ENCODE data around the gene KLHDC3. TPM values are rescaled to one million over a fixed set of nuclear protein-coding genes. Genes with fewer than 3 reads are reported as not detected.

The KLHDC3 gene
- total and polyA plus RNA-seq, 10 of the 15 experiments (the other 5 are each of a cell fraction or from before 2014, with no cell fraction given), result 2.4 to 102 (median 55.4) TPM

DNA sequence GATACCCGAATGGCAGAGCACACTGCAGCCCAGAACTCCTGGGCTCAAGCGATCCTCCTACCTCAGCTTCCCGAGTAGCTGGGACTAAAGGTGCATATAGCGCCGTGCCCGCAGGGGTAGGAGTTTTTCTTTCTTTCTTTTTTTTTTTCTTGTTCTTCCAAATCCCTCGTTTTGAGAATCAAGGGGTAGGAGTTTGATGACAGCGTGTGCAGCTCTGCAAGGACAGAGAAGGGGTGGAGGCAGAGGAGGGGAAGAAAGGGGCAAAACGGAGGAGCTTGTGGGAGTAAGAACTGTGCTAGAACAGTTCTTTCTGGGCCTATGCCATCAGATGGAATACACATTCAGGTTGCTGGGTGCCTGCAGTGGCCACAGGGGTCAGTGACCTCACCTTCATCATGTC, 22.7 kb downstream of the KLHDC3 start:
- ChIA-PET POLR2A (interaction anchor here (0.7 to 0.9 kb wide), 2 partner anchors 18 to 102 kb away, joined by 3 to 4 read pairs; partner anchors contain the start of gene CUL7), SMC1A (ENCODE audit: uncharacterized antibody, unreplicated experiment) (no interaction called here), RAD21 (ENCODE audit: unreplicated experiment) (no interaction called here), CTCF (interaction anchor here (0.6 kb wide), 1 partner anchor 18 kb away, joined by 4 read pairs; no protein-coding TSS in a partner anchor)
- BruUV-seq (replicated peaks), result no TSS peak
- Histone ChIP-seq H3K27ac (ENCODE audit: control insufficient read depth, insufficient read depth) (no peak overlapping the region), H3K4me3 (no peak overlapping the region), H3K36me3 (ENCODE audit: control insufficient read depth in 2 of 2, insufficient read depth in 2 of 2, low read length in 1 of 2) (peaks cover 11 to 12% of the 10 kb centered on the region in 2 experiments), H3K27me3 (replicated peaks in 1 of 2; ENCODE audit: control insufficient read depth in 2 of 2, insufficient read depth in 2 of 2, low read length in 1 of 2) (no peaks in the 10 kb centered on the region), H3K4me1 (ENCODE audit: control insufficient read depth, insufficient read depth, low read length) (no peaks in the 10 kb centered on the region), H2AFZ (ENCODE audit: control insufficient read depth, low read depth, low read length) (no peak overlapping the region), H3K4me2 (ENCODE audit: control insufficient read depth, insufficient read depth) (no peak overlapping the region), H4K20me1 (ENCODE audit: control insufficient read depth, insufficient read depth) (no peaks in the 10 kb centered on the region), H3K79me2 (ENCODE audit: control insufficient read depth, insufficient read depth, low read length) (no peaks in the 10 kb centered on the region), H3K9ac (ENCODE audit: control insufficient read depth, insufficient read depth, low read length) (no peak overlapping the region), H3K9me3 (replicated peaks; ENCODE audit: control insufficient read depth, insufficient read depth, low read length) (no peaks in the 10 kb centered on the region)
- intact Hi-C loops (cut with micrococcal nuclease; ENCODE audit: unreplicated experiment), result no loop called here
- in situ Hi-C loops (cut with MboI), result no loop called here
- DNase-seq (ENCODE audit: low read depth, low spot score), result no peak
- TF ChIP-seq, protein P1, sequence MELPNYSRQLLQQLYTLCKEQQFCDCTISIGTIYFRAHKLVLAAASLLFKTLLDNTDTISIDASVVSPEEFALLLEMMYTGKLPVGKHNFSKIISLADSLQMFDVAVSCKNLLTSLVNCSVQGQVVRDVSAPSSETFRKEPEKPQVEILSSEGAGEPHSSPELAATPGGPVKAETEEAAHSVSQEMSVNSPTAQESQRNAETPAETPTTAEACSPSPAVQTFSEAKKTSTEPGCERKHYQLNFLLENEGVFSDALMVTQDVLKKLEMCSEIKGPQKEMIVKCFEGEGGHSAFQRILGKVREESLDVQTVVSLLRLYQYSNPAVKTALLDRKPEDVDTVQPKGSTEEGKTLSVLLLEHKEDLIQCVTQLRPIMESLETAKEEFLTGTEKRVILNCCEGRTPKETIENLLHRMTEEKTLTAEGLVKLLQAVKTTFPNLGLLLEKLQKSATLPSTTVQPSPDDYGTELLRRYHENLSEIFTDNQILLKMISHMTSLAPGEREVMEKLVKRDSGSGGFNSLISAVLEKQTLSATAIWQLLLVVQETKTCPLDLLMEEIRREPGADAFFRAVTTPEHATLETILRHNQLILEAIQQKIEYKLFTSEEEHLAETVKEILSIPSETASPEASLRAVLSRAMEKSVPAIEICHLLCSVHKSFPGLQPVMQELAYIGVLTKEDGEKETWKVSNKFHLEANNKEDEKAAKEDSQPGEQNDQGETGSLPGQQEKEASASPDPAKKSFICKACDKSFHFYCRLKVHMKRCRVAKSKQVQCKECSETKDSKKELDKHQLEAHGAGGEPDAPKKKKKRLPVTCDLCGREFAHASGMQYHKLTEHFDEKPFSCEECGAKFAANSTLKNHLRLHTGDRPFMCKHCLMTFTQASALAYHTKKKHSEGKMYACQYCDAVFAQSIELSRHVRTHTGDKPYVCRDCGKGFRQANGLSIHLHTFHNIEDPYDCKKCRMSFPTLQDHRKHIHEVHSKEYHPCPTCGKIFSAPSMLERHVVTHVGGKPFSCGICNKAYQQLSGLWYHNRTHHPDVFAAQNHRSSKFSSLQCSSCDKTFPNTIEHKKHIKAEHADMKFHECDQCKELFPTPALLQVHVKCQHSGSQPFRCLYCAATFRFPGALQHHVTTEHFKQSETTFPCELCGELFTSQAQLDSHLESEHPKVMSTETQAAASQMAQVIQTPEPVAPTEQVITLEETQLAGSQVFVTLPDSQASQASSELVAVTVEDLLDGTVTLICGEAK (IDR thresholded peaks at IDR 0.05; ENCODE audit: borderline replicate concordance), result no peak
- TF ChIP-seq ZBED1 (IDR thresholded peaks at IDR 0.05; ENCODE audit: borderline replicate concordance) (no peak), RB1 (IDR thresholded peaks at IDR 0.05; ENCODE audit: borderline replicate concordance) (no peak), ZSCAN29 (IDR thresholded peaks at IDR 0.05) (no peak), NRF1 (conservative IDR thresholded peaks at IDR 0.05; ENCODE audit: low read depth, low read length) (no peak), CREM (IDR thresholded peaks at IDR 0.05; ENCODE audit: low read depth) (no peak), CBX3 (IDR thresholded peaks at IDR 0.05; ENCODE audit: borderline replicate concordance, low read depth) (no peak), NFIC (IDR thresholded peaks at IDR 0.05; ENCODE audit: low read depth, low read length) (no peak), HCFC1 (IDR thresholded peaks at IDR 0.05; ENCODE audit: low read length) (no peak)
- TF ChIP-seq, protein P2, sequence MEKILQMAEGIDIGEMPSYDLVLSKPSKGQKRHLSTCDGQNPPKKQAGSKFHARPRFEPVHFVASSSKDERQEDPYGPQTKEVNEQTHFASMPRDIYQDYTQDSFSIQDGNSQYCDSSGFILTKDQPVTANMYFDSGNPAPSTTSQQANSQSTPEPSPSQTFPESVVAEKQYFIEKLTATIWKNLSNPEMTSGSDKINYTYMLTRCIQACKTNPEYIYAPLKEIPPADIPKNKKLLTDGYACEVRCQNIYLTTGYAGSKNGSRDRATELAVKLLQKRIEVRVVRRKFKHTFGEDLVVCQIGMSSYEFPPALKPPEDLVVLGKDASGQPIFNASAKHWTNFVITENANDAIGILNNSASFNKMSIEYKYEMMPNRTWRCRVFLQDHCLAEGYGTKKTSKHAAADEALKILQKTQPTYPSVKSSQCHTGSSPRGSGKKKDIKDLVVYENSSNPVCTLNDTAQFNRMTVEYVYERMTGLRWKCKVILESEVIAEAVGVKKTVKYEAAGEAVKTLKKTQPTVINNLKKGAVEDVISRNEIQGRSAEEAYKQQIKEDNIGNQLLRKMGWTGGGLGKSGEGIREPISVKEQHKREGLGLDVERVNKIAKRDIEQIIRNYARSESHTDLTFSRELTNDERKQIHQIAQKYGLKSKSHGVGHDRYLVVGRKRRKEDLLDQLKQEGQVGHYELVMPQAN (conservative IDR thresholded peaks at IDR 0.05), result no peak
- TF ChIP-seq, protein P3, sequence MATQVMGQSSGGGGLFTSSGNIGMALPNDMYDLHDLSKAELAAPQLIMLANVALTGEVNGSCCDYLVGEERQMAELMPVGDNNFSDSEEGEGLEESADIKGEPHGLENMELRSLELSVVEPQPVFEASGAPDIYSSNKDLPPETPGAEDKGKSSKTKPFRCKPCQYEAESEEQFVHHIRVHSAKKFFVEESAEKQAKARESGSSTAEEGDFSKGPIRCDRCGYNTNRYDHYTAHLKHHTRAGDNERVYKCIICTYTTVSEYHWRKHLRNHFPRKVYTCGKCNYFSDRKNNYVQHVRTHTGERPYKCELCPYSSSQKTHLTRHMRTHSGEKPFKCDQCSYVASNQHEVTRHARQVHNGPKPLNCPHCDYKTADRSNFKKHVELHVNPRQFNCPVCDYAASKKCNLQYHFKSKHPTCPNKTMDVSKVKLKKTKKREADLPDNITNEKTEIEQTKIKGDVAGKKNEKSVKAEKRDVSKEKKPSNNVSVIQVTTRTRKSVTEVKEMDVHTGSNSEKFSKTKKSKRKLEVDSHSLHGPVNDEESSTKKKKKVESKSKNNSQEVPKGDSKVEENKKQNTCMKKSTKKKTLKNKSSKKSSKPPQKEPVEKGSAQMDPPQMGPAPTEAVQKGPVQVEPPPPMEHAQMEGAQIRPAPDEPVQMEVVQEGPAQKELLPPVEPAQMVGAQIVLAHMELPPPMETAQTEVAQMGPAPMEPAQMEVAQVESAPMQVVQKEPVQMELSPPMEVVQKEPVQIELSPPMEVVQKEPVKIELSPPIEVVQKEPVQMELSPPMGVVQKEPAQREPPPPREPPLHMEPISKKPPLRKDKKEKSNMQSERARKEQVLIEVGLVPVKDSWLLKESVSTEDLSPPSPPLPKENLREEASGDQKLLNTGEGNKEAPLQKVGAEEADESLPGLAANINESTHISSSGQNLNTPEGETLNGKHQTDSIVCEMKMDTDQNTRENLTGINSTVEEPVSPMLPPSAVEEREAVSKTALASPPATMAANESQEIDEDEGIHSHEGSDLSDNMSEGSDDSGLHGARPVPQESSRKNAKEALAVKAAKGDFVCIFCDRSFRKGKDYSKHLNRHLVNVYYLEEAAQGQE (IDR thresholded peaks at IDR 0.05; ENCODE audit: low read depth, low read length), result no peak
- WGBS (ENCODE audit: insufficient coverage, insufficient replicate concordance, low lambda C conversion rate, missing lambda C conversion rate), result 86% methylated on average over 9 of the region's 9 CpGs
- no peak for FAIRE-seq
- ATAC-seq, result no peak

Data from GM12878 (cell line).